ENCODE measurements around the gene NOP53. TPM values are rescaled to one million over a fixed set of nuclear protein-coding genes. Genes with fewer than 3 reads are reported as not detected.

The NOP53 gene
- total and polyA plus RNA-seq, 12 donors: 131 to 256 (median 188) TPM

DNA sequence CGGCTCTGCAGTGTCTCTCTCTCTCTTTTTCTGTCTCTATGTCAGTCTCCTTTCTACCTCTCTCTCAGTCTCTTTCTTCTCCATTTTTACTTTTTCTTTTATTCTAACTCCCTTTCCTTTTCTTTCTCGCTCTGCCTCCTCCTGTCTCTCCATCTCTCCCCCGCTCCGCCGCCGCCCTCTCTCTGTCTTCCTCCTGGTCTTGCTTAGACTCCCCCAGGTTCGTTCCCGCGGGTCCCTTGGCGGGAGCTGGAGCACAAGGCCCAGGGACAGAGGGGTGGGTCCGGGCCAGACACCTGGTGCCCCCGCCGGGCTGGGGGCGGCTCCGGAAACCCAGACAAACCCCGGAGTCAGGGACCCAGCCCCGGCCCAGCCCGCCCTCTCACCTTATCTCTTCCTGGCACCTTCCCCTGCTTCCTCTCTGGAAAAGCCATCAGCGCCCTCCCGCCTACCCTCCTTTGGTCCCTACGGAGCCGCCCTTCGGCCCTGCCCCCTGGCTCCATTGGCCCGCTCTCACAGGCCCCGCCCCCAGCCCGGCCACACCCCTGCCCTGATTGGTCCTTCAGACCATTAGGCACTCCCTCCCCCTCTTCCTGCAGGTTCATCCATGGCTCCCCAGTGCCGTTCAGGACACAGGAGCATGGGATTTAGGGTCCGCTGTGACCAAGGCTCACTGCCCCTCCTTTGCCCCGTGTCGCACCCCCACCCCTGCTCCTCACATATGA lies 15.4 kb upstream of the NOP53 start:
- Histone ChIP-seq H3K4me1 (peaks cover 13 to 64% (median 42%) of the 10 kb centered on the region in 9 donors), H3K27ac (peak overlapping the region; percentile 14 to 88 (median 80)), H3K4me3 (peak overlapping the region in 7 of 10 donors; percentile 16 to 40 (median 26)), H3K36me3 (peaks cover 0 to 91% (median 25%) of the 10 kb centered on the region in 9 donors), H3K9me3 (no peaks in the 10 kb centered on the region), H3K27me3 (peaks cover 0 to 25% (median 0%) of the 10 kb centered on the region in 7 donors)
- DNase-seq (peak; percentile 86 to 88), ATAC-seq (peak; percentile 86 to 93 (median 91))
- TF ChIP-seq, protein P1, sequence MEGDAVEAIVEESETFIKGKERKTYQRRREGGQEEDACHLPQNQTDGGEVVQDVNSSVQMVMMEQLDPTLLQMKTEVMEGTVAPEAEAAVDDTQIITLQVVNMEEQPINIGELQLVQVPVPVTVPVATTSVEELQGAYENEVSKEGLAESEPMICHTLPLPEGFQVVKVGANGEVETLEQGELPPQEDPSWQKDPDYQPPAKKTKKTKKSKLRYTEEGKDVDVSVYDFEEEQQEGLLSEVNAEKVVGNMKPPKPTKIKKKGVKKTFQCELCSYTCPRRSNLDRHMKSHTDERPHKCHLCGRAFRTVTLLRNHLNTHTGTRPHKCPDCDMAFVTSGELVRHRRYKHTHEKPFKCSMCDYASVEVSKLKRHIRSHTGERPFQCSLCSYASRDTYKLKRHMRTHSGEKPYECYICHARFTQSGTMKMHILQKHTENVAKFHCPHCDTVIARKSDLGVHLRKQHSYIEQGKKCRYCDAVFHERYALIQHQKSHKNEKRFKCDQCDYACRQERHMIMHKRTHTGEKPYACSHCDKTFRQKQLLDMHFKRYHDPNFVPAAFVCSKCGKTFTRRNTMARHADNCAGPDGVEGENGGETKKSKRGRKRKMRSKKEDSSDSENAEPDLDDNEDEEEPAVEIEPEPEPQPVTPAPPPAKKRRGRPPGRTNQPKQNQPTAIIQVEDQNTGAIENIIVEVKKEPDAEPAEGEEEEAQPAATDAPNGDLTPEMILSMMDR (IDR thresholded peaks at IDR 0.05): no peak
- intact Hi-C loops (cut with DNase I): loop anchor here in 1 of 10 donors (2.0 kb wide), 1 partner anchor 17 kb away; the partner anchor contains the start of gene EHD2
- 24 to 25% methylated on average over 22 to 30 of the region's 30 CpGs for WGBS, 2 donors

DNA sequence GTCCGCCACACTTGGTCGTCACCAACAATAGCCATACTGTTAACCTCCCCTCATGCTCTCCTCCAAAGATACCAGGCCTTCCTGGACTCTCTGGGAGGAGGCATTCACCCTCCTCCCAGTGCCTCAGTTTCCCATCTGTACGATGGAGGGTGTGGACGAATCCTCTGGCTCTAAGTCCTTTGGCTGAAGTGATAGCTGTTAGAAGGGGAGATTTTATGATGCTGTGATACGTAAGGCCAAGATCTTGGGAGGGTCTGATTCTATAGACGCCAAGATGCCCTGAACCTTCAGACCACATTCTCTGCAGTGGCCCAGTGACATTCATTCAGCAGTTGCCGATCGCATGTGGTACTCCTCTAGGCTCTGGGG lies 14.8 kb upstream of the NOP53 start:
- TF ChIP-seq, protein P1 (IDR thresholded peaks at IDR 0.05): no peak
- peaks cover 13 to 61% (median 42%) of the 10 kb centered on the region in 9 donors for H3K4me1 ChIP-seq
- WGBS, 2 donors: 77 to 78% methylated on average over 8 of the region's 8 CpGs
- DNase-seq (no peak), ATAC-seq (no peak)
- H3K27me3 ChIP-seq: peaks cover 0 to 25% (median 0%) of the 10 kb centered on the region in 7 donors
- H3K36me3 ChIP-seq: peaks cover 0 to 91% (median 23%) of the 10 kb centered on the region in 9 donors
- intact Hi-C loops (cut with DNase I): no loop called here
- H3K27ac ChIP-seq: peak overlapping the region in 9 of 10 donors; percentile 43 to 88 (median 80)
- H3K9me3 ChIP-seq: no peaks in the 10 kb centered on the region
- H3K4me3 ChIP-seq: peak overlapping the region in 2 of 10 donors; percentile 23 to 40

DNA sequence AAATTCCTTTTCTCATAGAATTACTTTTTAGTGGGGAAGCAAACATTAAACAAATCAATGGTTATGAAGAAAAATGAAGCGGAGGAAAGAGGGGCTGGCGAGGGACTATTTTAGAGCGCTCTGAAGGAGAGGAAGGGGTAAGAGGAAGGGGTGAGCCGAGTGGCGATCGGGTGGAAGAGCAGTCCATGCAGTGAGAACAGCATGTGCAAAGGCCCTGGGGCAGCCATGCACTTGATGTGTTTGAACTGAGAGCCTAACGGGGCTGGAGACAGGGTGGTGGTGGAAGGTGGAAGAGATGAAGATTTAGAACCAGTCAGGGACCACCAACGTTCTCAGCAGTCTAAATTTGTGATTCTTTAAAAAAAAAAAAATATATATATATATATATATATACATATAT lies 14.4 kb upstream of the NOP53 start:
- H3K4me1 ChIP-seq: peaks cover 13 to 57% (median 39%) of the 10 kb centered on the region in 9 donors
- H3K4me3 ChIP-seq: no peak overlapping the region
- TF ChIP-seq, protein P1 (IDR thresholded peaks at IDR 0.05): no peak
- peaks cover 0 to 91% (median 19%) of the 10 kb centered on the region in 9 donors for H3K36me3 ChIP-seq
- ATAC-seq (no peak), DNase-seq (no peak)
- no peaks in the 10 kb centered on the region for H3K9me3 ChIP-seq
- 91 to 94% methylated on average over 8 of the region's 8 CpGs for WGBS, 2 donors
- peaks cover 0 to 25% (median 0%) of the 10 kb centered on the region in 7 donors for H3K27me3 ChIP-seq
- intact Hi-C loops (cut with DNase I): no loop called here
- H3K27ac ChIP-seq: peak overlapping the region in 7 of 10 donors; percentile 43 to 88 (median 80)

DNA sequence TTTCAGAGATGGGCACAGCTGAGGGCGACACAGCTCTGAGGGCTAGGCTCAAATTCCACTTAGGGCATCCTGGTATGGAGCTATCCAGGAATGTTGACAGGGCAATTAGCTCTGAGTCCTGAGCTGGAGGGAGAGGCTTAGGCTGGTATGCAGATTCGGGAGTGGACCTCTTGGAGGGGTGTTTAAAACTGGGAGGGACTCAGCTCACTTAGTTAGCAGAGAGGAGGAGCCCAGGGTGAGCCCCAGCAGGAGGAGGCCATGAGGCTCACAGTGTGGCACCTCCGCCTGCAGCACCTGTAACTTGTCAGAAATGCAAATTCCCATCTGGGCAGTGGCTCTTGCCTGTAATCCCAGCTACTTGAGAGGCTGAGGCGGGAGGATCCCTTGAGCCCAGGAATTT lies 10.2 kb upstream of the NOP53 start:
- Histone ChIP-seq H3K4me1 (peaks cover 0 to 15% (median 7%) of the 10 kb centered on the region in 9 donors), H3K36me3 (peaks cover 0 to 99% (median 22%) of the 10 kb centered on the region in 9 donors), H3K27me3 (peaks cover 0 to 8% (median 0%) of the 10 kb centered on the region in 7 donors), H3K9me3 (no peaks in the 10 kb centered on the region), H3K4me3 (no peak overlapping the region), H3K27ac (no peak overlapping the region)
- DNase-seq: no peak
- WGBS, 2 donors: 67 to 77% methylated on average over 4 of the region's 4 CpGs
- TF ChIP-seq, protein P1 (IDR thresholded peaks at IDR 0.05): no peak
- intact Hi-C loops (cut with DNase I): no loop called here
- no peak for ATAC-seq
